HepG2 (cell line): ENCODE data around the gene SNN. TPM values are rescaled to one million over a fixed set of nuclear protein-coding genes. Genes with fewer than 3 reads are reported as not detected.

ENCODE experiments used
- ATAC-seq: fragments of 200-7000 bp; cut with Tn5 transposase; 3 replicates; pipeline ENCODE4 v1.9.1; 2020; ENCODE audit warnings: mild to moderate bottlenecking, moderate library complexity
- BruUV-seq: library from RNA; stranded (reverse); fragments of 400-500 nt; replicated peaks from 2 replicates; lab custom pipeline; 2021; lab: Mats Ljungman, UMichigan
- CTCF ChIA-PET: fragments of 300-600 bp; formaldehyde crosslinking; extraction: SDS; loops from one replicate; lab custom pipeline; 2021; ENCODE audit warnings: low total read pairs, inconsistent platforms, low intra/inter-chr PET ratio; lab: Yijun Ruan, JAX
- POLR2A ChIA-PET: fragments of 350-600 bp; sonication (Branson Sonifier 250); formaldehyde crosslinking; loops from one replicate; lab custom pipeline; 2020; ENCODE audit warnings: antibody characterized with exemption, inconsistent platforms; lab: Yijun Ruan, JAX
- DNase-seq: peaks from one replicate; pipeline ENCODE4 v3.0.0-alpha.2; 2015; ENCODE audit warnings: low spot score
- FAIRE-seq: peaks from 3 replicates; lab custom pipeline; 2011; peaks lifted over from hg19 to GRCh38; lab: Jason Lieb, UNC
- H2AFZ ChIP-seq: one replicate; pipeline ENCODE4 v1.6.1; 2011; ENCODE audit warnings: low read length, inconsistent platforms
- H3K27ac ChIP-seq: fragments of 300-600 bp; 3 replicates; pipeline ENCODE4 v1.8.0; 2011; ENCODE audit warnings: mixed run types, mild to moderate bottlenecking, mixed read lengths, low read length, inconsistent platforms; ENCODE audit not compliant: insufficient read depth; ENCODE audit errors: extremely low read length
- H3K27me3 ChIP-seq, 2 experiments: fragments of 200-600 bp in 1 of 2; 2 replicates in 1 of 2; 3 replicates in 1 of 2; pipeline versions ENCODE4 v1.6.0 to v1.8.0; 2011; ENCODE audit warnings: low read length in 2 of 2, mild to moderate bottlenecking in 2 of 2, moderate library complexity in 2 of 2, inconsistent platforms in 1 of 2; ENCODE audit not compliant: insufficient read depth in 2 of 2, control insufficient read depth in 1 of 2
- H3K36me3 ChIP-seq, 2 experiments: fragments of 200-600 bp in 1 of 2; replicated peaks in 1 of 2; 2 replicates in 1 of 2; 3 replicates in 1 of 2; pipeline versions ENCODE4 v1.5.1 to v1.8.0; 2011; ENCODE audit warnings: low read length in 2 of 2, inconsistent platforms in 1 of 2; ENCODE audit not compliant: insufficient read depth in 2 of 2, control insufficient read depth in 1 of 2
- H3K4me1 ChIP-seq: 2 replicates; pipeline ENCODE4 v1.5.1; 2012; ENCODE audit warnings: low read length, inconsistent platforms; ENCODE audit not compliant: insufficient read depth
- H3K4me2 ChIP-seq: 2 replicates; pipeline ENCODE4 v1.6.0; 2011; ENCODE audit warnings: low read depth, low read length, inconsistent platforms
- H3K4me3 ChIP-seq, 3 experiments: fragments of 200-600 bp in 1 of 3; sonication (generic), shearing (Covaris generic) in 1 of 3; replicated peaks in 1 of 3; 2 replicates each; pipeline ENCODE4 v1.5.1; 2011 to 2016; ENCODE audit warnings: low read length in 3 of 3, inconsistent platforms in 2 of 3, low read depth in 2 of 3, mild to moderate bottlenecking in 2 of 3, control low read depth in 1 of 3, mixed read lengths in 1 of 3; ENCODE audit not compliant: insufficient read depth in 1 of 3
- H3K79me2 ChIP-seq: one replicate; pipeline ENCODE4 v1.6.1; 2011; ENCODE audit warnings: low read length, inconsistent platforms; ENCODE audit not compliant: insufficient read depth
- H3K9ac ChIP-seq: 2 replicates; pipeline ENCODE4 v1.6.0; 2011; ENCODE audit warnings: mild to moderate bottlenecking, low read depth, low read length, inconsistent platforms; ENCODE audit not compliant: insufficient read depth
- H3K9me3 ChIP-seq: 2 replicates; pipeline ENCODE4 v1.5.1; 2012; ENCODE audit warnings: mild to moderate bottlenecking, low read length
- H4K20me1 ChIP-seq: 2 replicates; pipeline ENCODE4 v1.6.0; 2011; ENCODE audit warnings: inconsistent platforms, mild to moderate bottlenecking, low read length, moderate library complexity; ENCODE audit not compliant: insufficient read depth
- CREBL2 ChIP-seq: sonication (generic); formaldehyde crosslinking; IDR thresholded peaks from 2 replicates; pipeline ENCODE4 v1.8.1; 2023; ENCODE audit warnings: missing genetic modification reagents, mild to moderate bottlenecking, borderline replicate concordance
- ISL2 ChIP-seq: sonication (generic); formaldehyde crosslinking; IDR thresholded peaks from 2 replicates; pipeline ENCODE4 v1.5.0; 2020; ENCODE audit warnings: missing genetic modification reagents
- JUN ChIP-seq: sonication (generic); formaldehyde crosslinking; IDR thresholded peaks from 2 replicates; pipeline ENCODE4 v1.4.0; 2020; ENCODE audit warnings: mild to moderate bottlenecking, missing genetic modification reagents
- REST ChIP-seq, 2 experiments: IDR thresholded peaks; 2 replicates each; pipeline ENCODE4 v1.6.1; 2011 to 2012; ENCODE audit warnings: low read length in 2 of 2, borderline replicate concordance in 1 of 2, low read depth in 1 of 2, mild to moderate bottlenecking in 1 of 2, moderate library complexity in 1 of 2
- SSRP1 ChIP-seq: IDR thresholded peaks from 2 replicates; pipeline ENCODE4 v1.6.1; 2016; ENCODE audit warnings: control low read depth
- ZNF451 ChIP-seq: sonication (generic); formaldehyde crosslinking; IDR thresholded peaks from 2 replicates; pipeline ENCODE4 v1.5.0; 2020; ENCODE audit warnings: mild to moderate bottlenecking, missing genetic modification reagents
- ZNF616 ChIP-seq: sonication (generic); formaldehyde crosslinking; IDR thresholded peaks from 2 replicates; pipeline ENCODE4 v1.5.0; 2020; ENCODE audit warnings: low read depth, mild to moderate bottlenecking, missing genetic modification reagents
- ZNF720 ChIP-seq: sonication (generic); formaldehyde crosslinking; IDR thresholded peaks from 2 replicates; pipeline ENCODE4 v1.4.0; 2020; ENCODE audit warnings: missing genetic modification reagents
- WGBS: methylation state at CpG from one replicate; pipeline ENCODE4 v1.1.6; 2017; ENCODE audit warnings: low lambda C conversion rate; 5-methylcytosine and 5-hydroxymethylcytosine counted together
- in situ Hi-C: cut with HindIII; loops from 2 replicates; pipeline ENCODE4 v1.10.0; 2017; ENCODE audit warnings: low pct_unique_long_range_greater_than_20kb; ENCODE audit not compliant: extremely low pct_ligation_motif_present
- intact Hi-C: fragments of 100-400 bp; cut with micrococcal nuclease; formaldehyde crosslinking; loops from one replicate; pipeline ENCODE4 v1.10.0; 2022; ENCODE audit not compliant: unreplicated experiment
- polyA plus RNA-seq, 8 experiments: library from polyadenylated mRNA; depleted of rRNA in 3 of 8; stranded (reverse) in 7 of 8; unstranded in 1 of 8; fragments of >200 nt; fragmentation: Illumina TruSeq in 4 of 8; extraction: Trizol in 4 of 8; gene quantifications; 2 replicates each; pipeline versions ENCODE4 v1.2.1 to v1.2.3, GENCODE V29; 2011 to 2016; ENCODE audit warnings: low read depth in 4 of 8, missing spikeins in 1 of 8, mixed read lengths in 1 of 8; ENCODE audit not compliant: insufficient read depth in 1 of 8
- total RNA-seq, 5 experiments: library from RNA; depleted of rRNA; stranded (reverse); fragments of >200 nt; fragmentation: Illumina TruSeq; extraction: Trizol; gene quantifications; 2 replicates each; pipeline ENCODE4 v1.2.3, GENCODE V29; 2016; ENCODE audit warnings: low read depth in 1 of 5
- TF ChIP-seq, protein P1 (sequence below): sonication (generic); formaldehyde crosslinking; IDR thresholded peaks from 2 replicates; pipeline ENCODE4 v1.9.0; 2021; ENCODE audit warnings: mild to moderate bottlenecking, missing genetic modification reagents
- TF ChIP-seq, protein P2 (sequence below): sonication (generic); formaldehyde crosslinking; IDR thresholded peaks from 2 replicates; pipeline ENCODE4 v1.5.0; 2020; ENCODE audit warnings: mild to moderate bottlenecking, missing genetic modification reagents

SNN gene
- total and polyA plus RNA-seq, 2 of the 13 experiments (the other 11 are each of a cell fraction or from before 2014, with no cell fraction given), result 5.2 to 8.4 TPM

DNA sequence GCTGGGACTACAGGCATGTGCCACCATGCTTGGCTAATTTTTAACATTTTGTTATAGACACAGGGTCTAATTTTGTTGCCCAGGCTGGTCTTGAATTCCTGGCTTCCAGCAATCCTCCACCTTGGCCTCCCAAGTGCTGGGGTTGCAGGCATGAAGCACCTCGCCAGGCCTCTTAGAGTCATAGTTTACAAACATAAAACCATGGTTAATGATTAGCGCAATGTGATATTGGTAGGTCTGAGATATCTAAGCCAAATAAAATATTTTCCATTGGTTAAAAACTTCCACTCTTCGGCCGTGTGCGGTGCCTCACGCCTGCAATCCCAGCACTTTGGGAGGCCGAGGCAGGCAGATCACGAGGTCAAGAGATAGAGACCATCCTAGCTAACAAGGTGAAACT is 57.8 kb downstream of the SNN start:
- H3K79me2 ChIP-seq, result peaks cover 30% of the 10 kb centered on the region
- peaks cover 37 to 91% of the 10 kb centered on the region in 2 experiments for H3K36me3 ChIP-seq
- peaks cover 5% of the 10 kb centered on the region for H4K20me1 ChIP-seq
- POLR2A ChIA-PET, result interaction anchor here (2.1 to 2.2 kb wide), 2 partner anchors 17 to 71 kb away, joined by 9 to 14 read pairs; partner anchors contain the start of genes TXNDC11 and ZC3H7A
- H3K4me3 ChIP-seq, result no peak overlapping the region
- WGBS, result 97% methylated on average over 8 of the region's 8 CpGs
- CTCF ChIA-PET, result no interaction called here
- no peak overlapping the region for H3K9ac ChIP-seq
- H3K4me1 ChIP-seq, result peaks cover 28% of the 10 kb centered on the region
- intact Hi-C loops (no loop called here), in situ Hi-C loops (no loop called here)
- no peak; the same call in 2 of the 3 replicates for ATAC-seq
- no peak for DNase-seq
- H2AFZ ChIP-seq, result no peak overlapping the region
- H3K9me3 ChIP-seq, result no peaks in the 10 kb centered on the region
- no peak overlapping the region for H3K4me2 ChIP-seq
- H3K27me3 ChIP-seq, result no peaks in the 10 kb centered on the region
- no TSS peak for BruUV-seq
- H3K27ac ChIP-seq, result no peak overlapping the region
- FAIRE-seq, result no peak
- TF ChIP-seq, protein P1, sequence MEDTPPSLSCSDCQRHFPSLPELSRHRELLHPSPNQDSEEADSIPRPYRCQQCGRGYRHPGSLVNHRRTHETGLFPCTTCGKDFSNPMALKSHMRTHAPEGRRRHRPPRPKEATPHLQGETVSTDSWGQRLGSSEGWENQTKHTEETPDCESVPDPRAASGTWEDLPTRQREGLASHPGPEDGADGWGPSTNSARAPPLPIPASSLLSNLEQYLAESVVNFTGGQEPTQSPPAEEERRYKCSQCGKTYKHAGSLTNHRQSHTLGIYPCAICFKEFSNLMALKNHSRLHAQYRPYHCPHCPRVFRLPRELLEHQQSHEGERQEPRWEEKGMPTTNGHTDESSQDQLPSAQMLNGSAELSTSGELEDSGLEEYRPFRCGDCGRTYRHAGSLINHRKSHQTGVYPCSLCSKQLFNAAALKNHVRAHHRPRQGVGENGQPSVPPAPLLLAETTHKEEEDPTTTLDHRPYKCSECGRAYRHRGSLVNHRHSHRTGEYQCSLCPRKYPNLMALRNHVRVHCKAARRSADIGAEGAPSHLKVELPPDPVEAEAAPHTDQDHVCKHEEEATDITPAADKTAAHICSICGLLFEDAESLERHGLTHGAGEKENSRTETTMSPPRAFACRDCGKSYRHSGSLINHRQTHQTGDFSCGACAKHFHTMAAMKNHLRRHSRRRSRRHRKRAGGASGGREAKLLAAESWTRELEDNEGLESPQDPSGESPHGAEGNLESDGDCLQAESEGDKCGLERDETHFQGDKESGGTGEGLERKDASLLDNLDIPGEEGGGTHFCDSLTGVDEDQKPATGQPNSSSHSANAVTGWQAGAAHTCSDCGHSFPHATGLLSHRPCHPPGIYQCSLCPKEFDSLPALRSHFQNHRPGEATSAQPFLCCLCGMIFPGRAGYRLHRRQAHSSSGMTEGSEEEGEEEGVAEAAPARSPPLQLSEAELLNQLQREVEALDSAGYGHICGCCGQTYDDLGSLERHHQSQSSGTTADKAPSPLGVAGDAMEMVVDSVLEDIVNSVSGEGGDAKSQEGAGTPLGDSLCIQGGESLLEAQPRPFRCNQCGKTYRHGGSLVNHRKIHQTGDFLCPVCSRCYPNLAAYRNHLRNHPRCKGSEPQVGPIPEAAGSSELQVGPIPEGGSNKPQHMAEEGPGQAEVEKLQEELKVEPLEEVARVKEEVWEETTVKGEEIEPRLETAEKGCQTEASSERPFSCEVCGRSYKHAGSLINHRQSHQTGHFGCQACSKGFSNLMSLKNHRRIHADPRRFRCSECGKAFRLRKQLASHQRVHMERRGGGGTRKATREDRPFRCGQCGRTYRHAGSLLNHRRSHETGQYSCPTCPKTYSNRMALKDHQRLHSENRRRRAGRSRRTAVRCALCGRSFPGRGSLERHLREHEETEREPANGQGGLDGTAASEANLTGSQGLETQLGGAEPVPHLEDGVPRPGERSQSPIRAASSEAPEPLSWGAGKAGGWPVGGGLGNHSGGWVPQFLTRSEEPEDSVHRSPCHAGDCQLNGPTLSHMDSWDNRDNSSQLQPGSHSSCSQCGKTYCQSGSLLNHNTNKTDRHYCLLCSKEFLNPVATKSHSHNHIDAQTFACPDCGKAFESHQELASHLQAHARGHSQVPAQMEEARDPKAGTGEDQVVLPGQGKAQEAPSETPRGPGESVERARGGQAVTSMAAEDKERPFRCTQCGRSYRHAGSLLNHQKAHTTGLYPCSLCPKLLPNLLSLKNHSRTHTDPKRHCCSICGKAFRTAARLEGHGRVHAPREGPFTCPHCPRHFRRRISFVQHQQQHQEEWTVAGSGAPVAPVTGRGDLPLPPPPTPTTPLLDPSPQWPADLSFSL, result no peak
- TF ChIP-seq ZNF720 (CRISPR knock-in tag) (no peak), ZNF616 (CRISPR knock-in tag) (no peak), ZNF451 (CRISPR knock-in tag) (no peak), SSRP1 (no peak), CREBL2 (CRISPR knock-in tag) (no peak), ISL2 (CRISPR knock-in tag) (0 out of 2 replicates have a peak, but pooled peaks have one; percentile 34), REST (IDR thresholded peaks at IDR 0.05; ENCODE audit: borderline replicate concordance in 1 of 2, low read depth in 1 of 2, low read length in 2 of 2) (no peak), JUN (CRISPR knock-in tag) (no peak)
- TF ChIP-seq, protein P2, sequence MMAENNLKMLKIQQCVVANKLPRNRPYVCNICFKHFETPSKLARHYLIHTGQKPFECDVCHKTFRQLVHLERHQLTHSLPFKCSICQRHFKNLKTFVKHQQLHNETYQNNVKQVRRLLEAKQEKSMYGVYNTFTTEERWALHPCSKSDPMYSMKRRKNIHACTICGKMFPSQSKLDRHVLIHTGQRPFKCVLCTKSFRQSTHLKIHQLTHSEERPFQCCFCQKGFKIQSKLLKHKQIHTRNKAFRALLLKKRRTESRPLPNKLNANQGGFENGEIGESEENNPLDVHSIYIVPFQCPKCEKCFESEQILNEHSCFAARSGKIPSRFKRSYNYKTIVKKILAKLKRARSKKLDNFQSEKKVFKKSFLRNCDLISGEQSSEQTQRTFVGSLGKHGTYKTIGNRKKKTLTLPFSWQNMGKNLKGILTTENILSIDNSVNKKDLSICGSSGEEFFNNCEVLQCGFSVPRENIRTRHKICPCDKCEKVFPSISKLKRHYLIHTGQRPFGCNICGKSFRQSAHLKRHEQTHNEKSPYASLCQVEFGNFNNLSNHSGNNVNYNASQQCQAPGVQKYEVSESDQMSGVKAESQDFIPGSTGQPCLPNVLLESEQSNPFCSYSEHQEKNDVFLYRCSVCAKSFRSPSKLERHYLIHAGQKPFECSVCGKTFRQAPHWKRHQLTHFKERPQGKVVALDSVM (CRISPR knock-in tag), result peak; percentile 47; the same call in 1 of the 2 replicates
